Hematopoietic multipotent progenitor cell treated with erythropoietin and hydrocortisone succinate and interleukin-3 and kit ligand, for 17 days (in vitro differentiated cells): ENCODE measurements around the gene NIPAL4.
A peak's percentile ranks its signal among the peaks of the same experiment; 100 is the strongest.
"Not testable (repeated sequence)": the region's sequence is repeated elsewhere in the genome, so short reads cannot be mapped to it uniquely, and the experiment has no call there.

Source experiments
- DNase-seq: peaks from one replicate; pipeline ENCODE4 v3.0.0-alpha.2; 2015; ENCODE audit warnings: low spot score

Gene NIPAL4

GRCh38 chr5:157463621-157464518 lies 3.9 kb downstream of the NIPAL4 start:
- no peak for DNase-seq

- no peak for DNase-seq
These were observed 4.6 kb downstream of the NIPAL4 start for GRCh38 chr5:157464519-157465171.

- DNase-seq, result no peak
These were observed 8.4 kb downstream of the NIPAL4 start for GRCh38 chr5:157468293-157468965.

GRCh38 chr5:157469073-157469472 lies 9.1 kb downstream of the NIPAL4 start:
- DNase-seq, result no peak

- DNase-seq, result no peak
These were observed 9.7 kb downstream of the NIPAL4 start for GRCh38 chr5:157469687-157470086.

GRCh38 chr5:157470631-157471030 lies 10.6 kb downstream of the NIPAL4 start:
- DNase-seq, result no peak

DNA sequence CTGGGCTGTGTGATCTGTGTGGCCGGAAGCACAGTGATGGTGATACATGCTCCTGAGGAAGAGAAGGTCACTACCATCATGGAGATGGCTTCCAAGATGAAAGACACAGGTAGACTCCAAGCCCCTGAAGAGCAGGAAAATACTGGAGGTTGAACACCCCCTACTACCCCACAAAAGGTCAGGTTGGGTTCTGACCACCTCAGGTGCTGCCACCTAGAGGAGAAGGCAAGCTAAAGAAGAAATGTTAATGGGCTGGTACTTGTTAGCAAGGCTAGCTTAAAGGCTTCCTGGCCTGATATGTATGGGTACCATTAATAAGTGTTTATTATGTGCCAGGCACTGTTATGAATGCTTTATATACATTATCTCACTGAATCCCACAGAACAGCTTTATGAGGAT lies 11.7 kb downstream of the NIPAL4 start:
- DNase-seq, result peak; percentile 13

DNA sequence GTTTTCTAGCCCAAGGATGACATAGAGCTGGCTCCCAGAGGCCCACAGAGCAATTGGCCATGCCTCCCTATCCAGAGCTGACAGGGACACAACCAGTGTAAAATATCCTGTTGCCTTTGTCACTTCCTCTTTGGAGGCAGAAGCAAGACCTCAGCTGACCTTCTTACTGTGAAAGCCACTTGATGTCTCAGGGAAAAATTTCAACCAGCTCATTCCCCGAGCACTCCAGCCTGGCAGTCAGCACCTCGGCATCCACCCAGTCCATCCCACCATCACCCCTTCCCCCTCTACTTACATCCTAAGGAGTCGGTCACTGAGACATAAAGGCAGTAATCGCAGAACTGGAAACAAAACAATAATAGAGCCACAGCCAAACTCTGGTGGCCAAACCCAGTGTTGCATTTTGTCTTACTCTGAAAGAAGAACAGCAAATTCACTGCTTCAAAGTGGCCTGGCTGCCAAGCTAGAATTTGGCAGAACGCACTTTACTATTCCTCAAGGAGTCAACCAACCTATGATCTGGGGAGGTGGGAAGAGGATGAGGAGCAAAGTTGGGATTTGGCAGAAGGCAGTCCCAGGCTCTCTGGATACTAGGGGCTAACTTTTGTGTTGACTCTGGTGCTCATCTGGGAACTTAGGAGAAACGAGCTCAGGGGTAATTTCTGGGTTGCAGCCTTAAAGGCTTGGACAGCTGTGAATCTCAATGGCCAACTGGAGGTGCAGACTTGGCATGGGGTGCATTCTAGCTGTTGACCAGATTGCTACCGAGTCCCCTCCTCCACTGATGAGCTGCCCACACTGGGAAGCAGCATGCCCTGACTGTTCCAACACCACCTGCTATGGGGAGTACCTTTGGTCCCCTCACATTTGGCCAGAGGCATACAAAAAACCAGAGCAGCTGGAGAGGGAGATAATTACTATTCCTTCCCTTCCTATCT lies 13.6 kb downstream of the NIPAL4 start:
- no peak for DNase-seq

DNA sequence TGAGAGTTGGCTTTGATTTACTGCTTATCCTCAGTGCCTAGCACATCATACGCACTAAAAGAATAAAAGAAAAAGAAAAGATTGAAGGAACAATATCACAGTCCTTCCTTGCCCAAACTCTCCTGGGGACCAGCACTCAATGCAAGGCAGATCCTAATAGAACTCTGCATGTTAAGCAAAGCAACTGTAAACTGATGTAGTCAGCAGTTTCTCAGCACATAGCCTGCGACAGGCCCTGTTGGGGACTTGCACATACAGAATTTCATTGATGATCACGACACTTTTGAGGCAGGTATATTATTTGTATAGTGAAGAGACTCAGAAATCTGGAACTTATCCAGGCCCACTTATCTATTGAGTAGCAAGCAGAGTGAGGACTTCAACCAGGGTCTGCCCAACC lies 15.4 kb downstream of the NIPAL4 start:
- no peak for DNase-seq

GRCh38 chr5:157476702-157477408 lies 16.8 kb downstream of the NIPAL4 start:
- DNase-seq, result peak; percentile 52

DNA sequence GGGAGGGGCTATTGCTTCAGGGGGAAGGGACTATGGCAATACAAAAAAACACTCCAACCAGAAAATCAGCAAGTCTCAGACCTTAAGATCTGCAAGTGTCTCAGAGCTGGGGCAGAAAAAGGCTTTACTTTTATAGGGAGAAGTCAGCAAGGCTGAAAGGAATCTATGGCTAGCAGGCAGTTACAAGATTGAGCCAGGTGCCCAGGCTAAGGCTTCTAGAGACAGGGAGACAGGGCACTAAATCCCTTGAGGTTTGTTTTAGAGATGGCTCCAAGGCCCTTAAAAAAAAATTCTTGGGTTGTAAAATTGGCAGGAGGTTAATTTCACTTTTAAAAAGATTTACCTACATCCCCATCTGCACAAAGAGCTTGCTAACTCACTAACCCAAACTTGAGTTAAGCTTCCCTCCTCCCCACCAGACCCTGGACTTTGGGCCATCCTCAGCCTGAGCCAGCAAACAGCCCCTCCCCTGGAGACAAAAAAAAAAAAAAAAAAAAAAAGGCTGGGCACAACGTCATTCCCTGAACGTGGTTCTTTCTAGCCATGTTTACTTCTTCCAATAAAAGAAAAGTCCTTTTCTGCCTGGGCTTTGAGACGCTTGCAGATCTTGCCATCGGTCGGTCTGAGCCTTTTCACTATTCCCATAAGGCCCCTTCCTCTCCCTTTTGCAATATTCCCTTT lies 17.9 kb downstream of the NIPAL4 start:
- DNase-seq, result no peak

DNA sequence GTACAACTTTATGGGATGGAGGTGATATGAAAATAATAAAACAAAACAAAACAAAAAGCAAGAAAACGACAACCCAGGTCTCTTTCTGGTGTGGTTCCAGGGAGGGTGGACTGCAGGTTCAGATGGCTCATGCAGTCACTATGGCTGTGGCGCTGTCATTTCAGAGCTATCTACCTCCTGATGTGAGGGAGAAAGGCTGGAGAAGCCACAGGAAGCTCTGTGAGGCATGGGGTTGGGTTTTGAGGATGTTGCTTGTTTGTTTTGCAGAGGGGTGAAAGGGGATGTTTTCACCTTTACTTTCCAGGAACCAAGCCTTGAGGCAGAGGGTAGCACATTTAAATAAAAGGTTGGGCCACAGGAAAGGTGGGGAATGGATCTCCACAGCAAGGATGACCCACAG lies 18.7 kb downstream of the NIPAL4 start:
- DNase-seq, result no peak

DNA sequence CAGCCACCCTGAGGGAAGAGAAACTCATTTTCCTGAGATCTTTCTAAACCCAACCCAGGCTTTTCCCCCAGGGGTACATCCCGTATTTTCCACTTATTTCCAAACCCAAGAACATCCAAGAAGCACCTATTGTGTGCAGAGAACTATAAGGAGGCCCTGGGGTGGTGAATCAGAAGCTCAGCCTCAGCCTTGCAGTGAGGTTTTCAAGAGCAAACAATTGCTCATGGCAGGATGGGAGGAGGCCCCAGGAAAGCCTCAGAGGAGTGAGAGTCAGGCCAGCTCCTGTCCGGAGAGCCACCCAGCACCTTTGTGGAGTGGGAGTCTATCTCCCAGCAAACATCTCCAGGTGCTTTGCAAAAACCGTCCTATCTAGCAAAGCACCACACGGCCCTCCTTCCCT lies 19.2 kb downstream of the NIPAL4 start:
- DNase-seq, result no peak

GRCh38 chr5:157479612-157480510 lies 19.8 kb downstream of the NIPAL4 start:
- DNase-seq, result no peak

DNA sequence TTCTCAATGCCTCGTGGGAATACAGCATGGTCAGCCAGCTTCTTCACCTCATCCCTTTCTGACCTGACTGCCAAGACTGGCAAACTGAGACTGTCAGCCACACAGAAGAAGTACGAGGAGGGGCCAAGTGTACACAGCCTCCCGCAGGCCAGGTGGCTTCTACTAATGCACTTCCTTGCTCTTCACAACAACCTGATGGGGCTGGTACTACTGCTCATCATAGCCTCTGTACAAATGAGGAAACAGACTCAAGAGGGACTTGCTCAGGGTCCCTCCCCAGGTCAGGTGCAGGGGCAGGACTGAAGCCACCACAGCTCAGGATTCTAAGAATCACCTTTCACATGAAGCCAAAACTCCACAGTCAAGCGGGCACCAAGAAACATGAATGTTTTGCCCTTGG lies 21.3 kb downstream of the NIPAL4 start:
- DNase-seq, result no peak

DNA sequence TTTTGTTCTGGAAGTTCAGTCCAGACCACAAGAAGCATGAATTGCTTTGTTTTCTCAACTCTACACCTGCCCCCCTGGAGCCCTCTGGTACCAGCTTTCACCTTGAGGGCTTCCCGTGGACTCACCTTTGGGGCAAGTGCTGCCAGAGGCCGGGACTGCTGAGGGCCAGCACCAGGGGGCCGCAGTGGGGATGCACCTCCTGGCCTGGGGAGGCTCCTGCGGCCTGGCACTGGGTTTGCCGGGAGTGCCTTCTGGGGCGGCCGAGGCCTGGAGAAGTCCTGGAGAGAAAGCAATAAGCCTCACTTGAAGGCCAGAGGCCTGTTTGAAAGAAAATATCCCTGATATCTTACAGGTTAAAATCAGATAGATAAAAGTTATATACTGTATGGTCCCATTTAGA lies 21.7 kb downstream of the NIPAL4 start:
- DNase-seq, result no peak

- DNase-seq, result not testable (repeated sequence)
These were observed 22.7 kb downstream of the NIPAL4 start for GRCh38 chr5:157482702-157483101.

DNA sequence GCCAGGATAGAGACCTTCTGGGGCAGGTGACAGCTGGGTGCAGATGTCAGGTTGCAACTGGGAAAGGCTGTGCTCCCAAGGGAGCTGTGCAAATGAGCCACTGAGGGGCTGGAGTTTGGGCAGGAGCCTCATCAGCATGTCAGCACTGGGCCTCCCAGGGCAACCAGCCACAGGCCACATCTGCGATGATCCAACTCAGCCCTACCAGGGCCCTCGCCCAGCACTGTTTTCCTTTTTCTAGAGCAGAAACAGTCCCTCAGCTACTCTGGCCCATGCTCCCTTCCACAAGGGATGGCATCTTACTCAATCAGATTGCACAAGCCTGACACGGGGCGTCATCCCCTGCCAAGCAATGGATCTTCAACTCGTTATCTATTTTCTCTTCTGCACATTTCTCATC lies 24.8 kb downstream of the NIPAL4 start:
- DNase-seq, result no peak

DNA sequence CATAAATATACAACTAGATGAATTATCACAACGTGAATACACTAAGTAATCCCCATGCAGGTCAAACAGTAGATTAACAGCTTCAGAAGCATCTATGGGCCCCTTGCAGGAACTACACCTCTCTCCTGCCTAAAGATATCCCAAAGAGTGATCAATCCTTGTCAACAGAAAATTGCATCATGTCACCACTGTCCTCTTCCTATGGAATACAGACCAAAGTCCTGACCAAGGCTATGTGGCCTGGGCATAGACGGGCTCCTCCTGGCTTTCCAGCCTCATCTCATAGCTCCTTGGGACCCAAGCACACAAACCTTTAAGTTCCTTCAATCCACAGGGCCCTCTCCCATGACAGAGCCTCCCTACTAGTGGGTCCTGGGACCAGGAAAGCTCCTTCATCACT lies 25.3 kb downstream of the NIPAL4 start:
- no peak for DNase-seq

DNA sequence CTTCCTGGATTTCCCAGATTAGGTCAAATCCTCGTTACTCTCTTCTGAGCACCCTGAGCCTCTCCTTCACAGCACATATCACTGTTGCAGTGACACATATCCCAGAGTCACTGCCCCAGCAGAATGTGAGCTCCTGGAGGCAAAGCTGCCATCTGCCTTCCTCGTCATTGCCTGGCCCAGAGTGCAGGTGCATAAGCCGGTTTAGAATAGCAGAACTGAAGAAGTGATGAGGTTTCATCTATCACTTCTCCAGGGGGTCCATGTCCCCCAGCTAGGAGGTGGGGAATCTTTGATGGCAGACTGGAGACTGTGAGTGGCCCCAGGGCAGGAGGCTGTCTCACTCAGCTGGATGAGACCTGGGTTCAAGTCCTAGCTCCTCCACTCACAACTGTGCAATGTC lies 25.8 kb downstream of the NIPAL4 start:
- no peak for DNase-seq
